NT2/D1 (cell line): ENCODE measurements around the gene ANKRD60.

Experiments used
- DNase-seq: peaks from one replicate; pipeline ENCODE4 v3.0.0-alpha.2; 2011; ENCODE audit warnings: low read depth, low spot score
- H3K27me3 ChIP-seq: 2 replicates; pipeline ENCODE4 v1.6.0; 2011; ENCODE audit warnings: mild to moderate bottlenecking; ENCODE audit not compliant: insufficient read length, insufficient read depth
- H3K36me3 ChIP-seq: 2 replicates; pipeline ENCODE4 v1.6.1; 2011; ENCODE audit warnings: mild to moderate bottlenecking, low read length, mixed read lengths; ENCODE audit not compliant: insufficient read depth, insufficient read length
- H3K4me1 ChIP-seq: 2 replicates; pipeline ENCODE4 v1.5.1; 2011; ENCODE audit not compliant: insufficient read depth, insufficient read length
- H3K4me3 ChIP-seq: 2 replicates; pipeline ENCODE4 v1.5.1; 2011; ENCODE audit warnings: low read depth; ENCODE audit not compliant: insufficient read length
- H3K9ac ChIP-seq: 2 replicates; pipeline ENCODE4 v1.6.0; 2011; ENCODE audit warnings: low read depth; ENCODE audit not compliant: insufficient read length
- H3K9me3 ChIP-seq: 2 replicates; pipeline ENCODE4 v1.5.1; 2011; ENCODE audit warnings: mild to moderate bottlenecking, low read length; ENCODE audit not compliant: insufficient read depth
- SUZ12 ChIP-seq: IDR thresholded peaks from 2 replicates; pipeline ENCODE4 v1.6.1; 2011; ENCODE audit not compliant: insufficient read length, insufficient read depth; ENCODE audit errors: extremely low read depth
- YY1 ChIP-seq: IDR thresholded peaks from 2 replicates; pipeline ENCODE4 v1.6.1; 2011; ENCODE audit not compliant: insufficient read length, insufficient read depth
- ZNF274 ChIP-seq: IDR thresholded peaks from 2 replicates; pipeline ENCODE4 v1.6.1; 2011; ENCODE audit warnings: mild to moderate bottlenecking, low read depth, low read length

ANKRD60 gene

GRCh38 chr20:58251979-58252591, 23.6 kb upstream of the ANKRD60 start:
- TF ChIP-seq SUZ12 (no peak), YY1 (no peak), ZNF274 (no peak)
- no peaks in the 10 kb centered on the region for H3K27me3 ChIP-seq
- no peaks in the 10 kb centered on the region for H3K9me3 ChIP-seq
- no peak for DNase-seq
- peaks cover 24% of the 10 kb centered on the region for H3K36me3 ChIP-seq
- no peaks in the 10 kb centered on the region for H3K4me1 ChIP-seq
- H3K9ac ChIP-seq: no peak overlapping the region
- no peak overlapping the region for H3K4me3 ChIP-seq

- Histone ChIP-seq H3K9me3 (no peaks in the 10 kb centered on the region), H3K4me3 (no peak overlapping the region), H3K9ac (no peak overlapping the region), H3K4me1 (no peaks in the 10 kb centered on the region), H3K27me3 (no peaks in the 10 kb centered on the region), H3K36me3 (peaks cover 30% of the 10 kb centered on the region)
- no peak for DNase-seq
- TF ChIP-seq ZNF274 (no peak), SUZ12 (no peak), YY1 (no peak)
Observed at GRCh38 chr20:58251348-58251978, 23.0 kb upstream of the ANKRD60 start.

- TF ChIP-seq YY1 (no peak), SUZ12 (no peak), ZNF274 (no peak)
- Histone ChIP-seq H3K9ac (no peak overlapping the region), H3K36me3 (peaks cover 74% of the 10 kb centered on the region), H3K4me3 (no peak overlapping the region), H3K9me3 (no peaks in the 10 kb centered on the region), H3K4me1 (no peaks in the 10 kb centered on the region), H3K27me3 (no peaks in the 10 kb centered on the region)
- DNase-seq: no peak
Observed at GRCh38 chr20:58246346-58246745, 17.9 kb upstream of the ANKRD60 start.

- no peak for DNase-seq
Observed at GRCh38 chr20:58245931-58246330, 17.5 kb upstream of the ANKRD60 start.

GRCh38 chr20:58245181-58245891, 16.9 kb upstream of the ANKRD60 start:
- Histone ChIP-seq H3K9me3 (no peaks in the 10 kb centered on the region), H3K27me3 (no peaks in the 10 kb centered on the region), H3K9ac (no peak overlapping the region), H3K4me1 (no peaks in the 10 kb centered on the region), H3K4me3 (no peak overlapping the region), H3K36me3 (peaks cover 72% of the 10 kb centered on the region)
- no peak for DNase-seq
- TF ChIP-seq SUZ12: no peak
- no peak for TF ChIP-seq ZNF274
- TF ChIP-seq YY1: no peak

More at GRCh38 chr20:58245931-58246330, 17.5 kb upstream of the ANKRD60 start:
- Histone ChIP-seq H3K9ac (no peak overlapping the region), H3K9me3 (no peaks in the 10 kb centered on the region), H3K4me3 (no peak overlapping the region), H3K4me1 (no peaks in the 10 kb centered on the region), H3K27me3 (no peaks in the 10 kb centered on the region), H3K36me3 (peaks cover 75% of the 10 kb centered on the region)
- TF ChIP-seq SUZ12 (no peak), YY1 (no peak), ZNF274 (no peak)

- Histone ChIP-seq H3K4me1 (no peaks in the 10 kb centered on the region), H3K9me3 (no peaks in the 10 kb centered on the region), H3K27me3 (no peaks in the 10 kb centered on the region), H3K36me3 (peaks cover 71% of the 10 kb centered on the region), H3K4me3 (no peak overlapping the region), H3K9ac (no peak overlapping the region)
- TF ChIP-seq SUZ12 (no peak), YY1 (no peak), ZNF274 (no peak)
- DNase-seq: no peak
Observed at GRCh38 chr20:58244517-58245030, 16.1 kb upstream of the ANKRD60 start.

GRCh38 chr20:58243653-58244410, 15.4 kb upstream of the ANKRD60 start:
- Histone ChIP-seq H3K27me3 (no peaks in the 10 kb centered on the region), H3K36me3 (peaks cover 78% of the 10 kb centered on the region), H3K9ac (no peak overlapping the region), H3K4me1 (no peaks in the 10 kb centered on the region), H3K4me3 (no peak overlapping the region), H3K9me3 (no peaks in the 10 kb centered on the region)
- no peak for TF ChIP-seq SUZ12
- no peak for DNase-seq
